ENCODE data around the gene CERS2.

The CERS2 gene

DNA sequence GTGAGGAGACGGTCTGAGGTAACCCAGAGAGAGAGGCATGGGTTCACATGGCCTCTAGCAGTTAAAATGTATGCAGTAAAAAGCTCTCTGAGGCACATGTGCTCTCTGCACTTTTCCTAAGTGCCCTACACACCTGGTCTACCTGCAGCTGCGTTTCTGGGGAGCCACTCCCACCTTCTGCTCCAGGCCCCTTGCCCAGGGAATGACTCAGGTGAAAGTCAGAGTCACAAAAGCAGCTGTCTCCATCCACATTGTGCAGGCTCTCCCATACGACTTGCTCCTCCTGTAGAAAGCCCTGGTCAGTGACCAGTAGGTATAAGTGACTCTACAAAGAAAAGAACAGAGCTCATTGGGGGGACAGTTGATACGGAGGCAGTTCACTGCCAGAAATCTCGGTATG, 23.3 kb upstream of the CERS2 start:
- no peak for DNase-seq (ENCODE audit: low read depth in 2 of 2)

- DNase-seq (ENCODE audit: low read depth in 2 of 2), result no peak
These were observed 22.7 kb upstream of the CERS2 start for GRCh38 chr1:150997126-150997872.

DNA sequence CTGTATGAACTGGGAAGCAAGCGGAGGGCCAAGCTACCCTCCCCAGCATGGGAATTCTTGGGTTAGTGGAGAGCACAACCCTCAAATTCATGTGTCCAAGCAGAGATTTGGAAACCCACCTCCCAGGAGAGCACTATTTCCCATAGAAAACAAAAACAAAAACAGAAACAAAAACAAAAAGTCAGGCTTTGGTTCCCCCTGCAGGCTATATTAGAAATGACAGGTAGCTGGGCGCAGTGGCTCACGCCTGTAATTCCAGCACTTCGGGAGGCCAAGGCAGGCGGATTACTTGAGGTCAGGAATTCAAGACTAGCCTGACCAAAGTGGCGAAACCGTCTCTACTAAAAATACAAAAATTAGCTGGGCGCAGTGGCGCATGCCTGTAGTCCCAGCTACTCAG, 21.3 kb upstream of the CERS2 start:
- no peak for DNase-seq (ENCODE audit: low read depth in 2 of 2)

DNA sequence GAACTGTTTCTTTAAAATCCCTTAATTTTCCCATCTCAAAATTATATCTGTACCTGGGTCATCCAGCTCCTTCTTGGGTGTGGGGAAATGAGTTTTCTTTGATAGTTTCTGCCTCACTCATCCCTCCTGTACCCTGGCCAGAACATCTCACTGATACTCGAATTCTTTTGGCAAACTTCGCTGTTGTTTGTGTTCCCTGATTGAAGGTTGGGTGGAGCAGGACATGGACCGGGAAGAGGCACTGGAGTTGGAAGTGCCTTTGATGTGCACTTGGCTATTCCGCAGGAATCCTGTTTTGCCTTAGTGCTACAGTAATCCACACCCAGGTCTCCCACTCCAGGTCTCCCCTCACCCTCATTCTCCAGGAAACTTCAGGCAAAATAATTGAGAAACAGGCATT, 20.8 kb upstream of the CERS2 start:
- no peak for DNase-seq (ENCODE audit: low read depth in 2 of 2)

DNA sequence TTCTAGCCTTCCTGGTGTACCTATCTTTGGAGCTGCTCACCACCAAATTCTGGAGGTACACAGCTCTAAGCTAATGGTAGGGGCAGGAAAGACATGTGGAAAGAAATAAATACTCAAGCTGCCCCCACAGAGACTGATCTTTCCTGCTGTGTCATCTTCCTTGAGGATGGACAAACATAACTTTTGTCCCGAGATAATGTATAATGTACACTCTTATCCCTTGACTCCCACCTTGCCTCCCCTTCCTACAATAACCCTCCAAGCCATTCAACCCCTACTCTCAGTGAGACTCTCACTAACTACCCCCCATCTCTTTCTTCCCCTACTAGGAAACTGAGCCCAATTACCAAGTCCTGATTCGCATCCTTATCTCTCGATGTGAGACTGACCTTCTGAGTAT, 19.6 kb upstream of the CERS2 start:
- DNase-seq (ENCODE audit: low read depth in 2 of 2), result no peak

- no peak for DNase-seq (ENCODE audit: low read depth in 2 of 2)
These were observed 18.0 kb upstream of the CERS2 start for GRCh38 chr1:150992626-150993025.

DNA sequence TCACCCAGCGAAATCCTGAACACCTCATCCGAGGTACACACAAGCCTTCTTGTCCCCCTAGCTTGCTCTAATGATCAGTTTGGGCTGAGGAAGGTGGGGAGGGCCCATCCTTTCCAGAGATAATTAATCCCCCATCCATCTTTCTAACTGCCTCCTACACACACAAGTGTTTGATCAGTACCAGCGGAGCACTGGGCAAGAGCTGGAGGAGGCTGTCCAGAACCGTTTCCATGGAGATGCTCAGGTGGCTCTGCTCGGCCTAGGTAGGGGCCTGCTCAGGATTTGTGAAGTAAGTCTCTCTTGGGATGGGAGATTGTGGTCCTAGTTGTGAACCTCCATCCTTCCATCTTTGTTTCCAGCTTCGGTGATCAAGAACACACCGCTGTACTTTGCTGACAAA, 13.3 kb upstream of the CERS2 start:
- DNase-seq (ENCODE audit: low read depth in 2 of 2), result no peak

DNA sequence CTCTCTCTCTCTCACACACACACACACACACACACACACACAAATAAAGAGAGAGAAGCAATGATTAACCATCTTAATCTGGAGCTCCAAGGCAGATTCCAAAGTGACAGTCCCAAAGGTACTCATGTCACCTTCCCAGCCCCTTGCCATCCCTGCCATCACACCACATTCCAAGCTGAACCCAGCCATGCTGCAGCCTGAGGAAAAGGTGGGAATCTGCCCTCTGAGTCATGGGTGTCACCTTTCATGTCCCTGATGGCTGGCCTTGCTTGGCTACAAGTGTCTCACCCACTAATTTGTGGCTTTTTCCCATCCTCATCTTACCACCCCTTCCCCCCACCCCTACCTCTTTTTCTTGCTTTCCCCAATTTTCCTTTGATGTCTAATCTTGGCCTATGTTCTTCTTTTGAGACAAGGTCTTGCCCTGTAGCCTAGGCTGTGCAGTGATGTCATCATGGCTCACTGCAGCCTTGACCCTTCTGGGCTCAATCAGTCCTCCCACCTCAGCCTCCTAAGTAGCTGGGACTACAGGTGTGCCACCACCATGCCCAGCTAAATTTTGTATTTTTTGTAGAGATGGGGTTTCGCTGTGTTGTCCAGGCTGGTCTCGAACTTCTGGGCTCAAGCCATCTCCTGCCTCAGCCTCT, 10.7 kb upstream of the CERS2 start:
- DNase-seq (ENCODE audit: low read depth in 2 of 2), result no peak

GRCh38 chr1:150981805-150982712, 7.4 kb upstream of the CERS2 start, which contains the start of gene ANXA9:
TSS of gene ANXA9 (plus strand) at chr1:150982292. CDS start at chr1:150983106, 814 bp downstream.
- DNase-seq (ENCODE audit: low read depth in 2 of 2), result no peak

GRCh38 chr1:150981177-150981804, 6.7 kb upstream of the CERS2 start:
- no peak for DNase-seq (ENCODE audit: low read depth in 2 of 2)

- DNase-seq (ENCODE audit: low read depth in 2 of 2), result peak; percentile 72 to 84
These were observed 4.7 kb upstream of the CERS2 start for GRCh38 chr1:150979092-150980056.

GRCh38 chr1:150976879-150977694, 2.5 kb upstream of the CERS2 start:
- DNase-seq (ENCODE audit: low read depth in 2 of 2), result peak; percentile 64 to 73

DNA sequence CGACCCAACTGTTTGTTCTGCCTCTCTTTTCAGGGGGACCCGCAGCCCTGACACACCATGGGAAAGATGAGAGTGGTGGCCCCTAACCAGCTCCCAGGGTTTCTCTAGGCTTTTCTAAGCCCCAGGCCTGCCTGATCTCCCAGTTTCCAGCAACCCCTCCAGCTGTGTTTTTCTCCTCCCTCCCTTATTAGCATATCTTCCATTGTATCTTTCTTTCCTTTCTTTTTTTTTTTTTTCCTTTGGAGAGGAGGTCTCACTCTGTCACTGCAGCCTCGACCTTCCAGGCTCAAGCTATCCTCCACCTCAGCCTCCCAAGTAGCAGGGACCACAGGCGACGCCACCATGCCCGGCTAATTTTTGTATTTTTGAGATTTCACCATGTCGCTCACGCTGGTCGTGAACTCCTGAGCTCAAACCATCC, 1.8 kb upstream of the CERS2 start:
- DNase-seq (ENCODE audit: low read depth in 2 of 2), result no peak

DNA sequence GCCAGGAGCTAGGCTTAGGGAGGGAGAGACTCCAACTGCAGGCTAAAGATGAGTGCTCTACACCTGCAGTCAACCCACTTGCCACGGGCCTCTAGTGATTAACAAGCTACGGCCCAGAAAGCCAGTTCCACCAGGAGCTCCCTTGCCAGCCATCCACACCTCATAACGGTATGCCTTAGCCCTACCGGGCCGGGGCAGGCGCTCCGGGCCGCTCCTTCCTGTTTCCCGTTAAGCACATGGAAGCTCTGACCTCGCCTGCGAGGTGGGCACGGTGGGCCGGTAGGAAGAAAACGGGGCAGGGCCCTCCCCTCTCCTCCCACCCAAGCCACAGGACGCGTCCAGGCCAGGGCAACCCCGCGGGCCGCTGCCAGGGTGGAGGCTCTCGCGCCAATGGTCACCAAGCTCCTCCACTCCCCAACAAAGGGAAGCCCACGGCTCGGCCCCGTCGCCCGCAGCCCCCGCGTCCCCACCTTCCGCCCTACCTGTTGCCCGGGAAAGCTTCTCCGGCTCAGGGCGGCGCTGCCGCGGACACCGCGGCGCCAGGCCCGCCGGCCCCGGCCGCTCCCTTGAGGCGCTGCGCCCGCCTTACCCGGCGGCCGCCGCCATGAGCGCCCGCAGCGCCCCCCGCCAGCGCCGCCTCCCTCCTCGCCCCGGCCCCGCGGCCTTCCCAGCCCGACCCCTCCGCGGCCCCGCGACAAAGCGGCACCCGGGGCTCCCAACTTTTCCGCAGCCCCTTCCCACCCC, 627 bp downstream of the CERS2 start:
- DNase-seq (ENCODE audit: low read depth in 2 of 2), result peak; percentile 26 to 33

DNA sequence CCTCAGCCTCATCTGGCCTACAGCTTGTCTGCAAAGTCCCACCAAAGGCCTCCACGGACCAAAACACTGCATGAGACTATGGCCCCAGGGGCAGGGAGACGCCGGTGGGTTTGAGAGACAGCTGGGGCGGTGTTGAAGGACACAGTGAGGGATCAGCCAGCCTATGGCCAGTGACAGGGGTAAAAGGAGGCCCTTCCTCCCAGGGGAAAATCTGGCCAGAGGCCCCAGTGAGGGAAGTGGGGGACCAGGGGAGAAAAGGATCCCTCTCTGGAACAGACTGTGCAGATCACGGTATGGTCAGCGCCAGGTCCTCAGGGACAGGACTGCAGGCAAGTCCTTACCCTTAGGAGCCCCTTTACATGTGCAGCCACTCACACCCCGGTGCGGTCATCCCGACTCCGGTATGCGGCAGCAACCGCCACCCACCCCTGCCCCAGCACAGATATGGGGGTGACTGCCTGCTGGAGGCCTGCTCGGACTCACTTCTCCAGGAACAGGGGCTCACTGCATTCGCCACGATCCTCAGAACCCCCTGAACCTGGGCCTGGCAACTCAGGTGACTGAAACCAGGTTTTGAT, 1.3 kb downstream of the CERS2 start:
- peak in 1 of 2 donors; percentile 29 for DNase-seq (ENCODE audit: low read depth in 2 of 2)

- DNase-seq (ENCODE audit: low read depth in 2 of 2), result no peak
These were observed 2.2 kb downstream of the CERS2 start for GRCh38 chr1:150972417-150972940.

- no peak for DNase-seq (ENCODE audit: low read depth in 2 of 2)
These were observed 2.8 kb downstream of the CERS2 start for GRCh38 chr1:150971583-150972416.

Data from stimulated activated CD8-positive, alpha-beta memory T cell treated with anti-CD3 and anti-CD28 coated beads, Interleukin-2, amount 100 ng/mL, for 48 hours (primary cell).